Fibroblast of pulmonary artery (primary cell): ENCODE results near the gene CHN2.

Source experiments
- DNase-seq: peaks from one replicate; pipeline ENCODE4 v3.0.0-alpha.2; 2010; ENCODE audit warnings: low read depth
- H3K4me3 ChIP-seq: replicated peaks from 2 replicates; pipeline ENCODE4 v1.5.1; 2011; ENCODE audit warnings: low read depth, mild to moderate bottlenecking, control low read depth, low read length, moderate library complexity
- CTCF ChIP-seq: IDR thresholded peaks from 2 replicates; pipeline ENCODE4 v1.5.1; 2011; ENCODE audit warnings: mild to moderate bottlenecking, control low read depth, low read length, inconsistent platforms; ENCODE audit errors: missing control alignments

The CHN2 gene

GRCh38 chr7:29194594-29195427 lies at the start of gene CHN2:
TSS of gene CHN2 (plus strand) at chr7:29194775.
- peak; percentile 21 for DNase-seq
- TF ChIP-seq CTCF = no peak
- peak within 1 kb of the TSS; percentile 49 for H3K4me3 ChIP-seq

- DNase-seq = no peak
- TF ChIP-seq CTCF = no peak
- H3K4me3 ChIP-seq = no peak overlapping the region
These were observed 49.0 kb upstream of the CHN2 start for GRCh38 chr7:29145553-29146056.

DNA sequence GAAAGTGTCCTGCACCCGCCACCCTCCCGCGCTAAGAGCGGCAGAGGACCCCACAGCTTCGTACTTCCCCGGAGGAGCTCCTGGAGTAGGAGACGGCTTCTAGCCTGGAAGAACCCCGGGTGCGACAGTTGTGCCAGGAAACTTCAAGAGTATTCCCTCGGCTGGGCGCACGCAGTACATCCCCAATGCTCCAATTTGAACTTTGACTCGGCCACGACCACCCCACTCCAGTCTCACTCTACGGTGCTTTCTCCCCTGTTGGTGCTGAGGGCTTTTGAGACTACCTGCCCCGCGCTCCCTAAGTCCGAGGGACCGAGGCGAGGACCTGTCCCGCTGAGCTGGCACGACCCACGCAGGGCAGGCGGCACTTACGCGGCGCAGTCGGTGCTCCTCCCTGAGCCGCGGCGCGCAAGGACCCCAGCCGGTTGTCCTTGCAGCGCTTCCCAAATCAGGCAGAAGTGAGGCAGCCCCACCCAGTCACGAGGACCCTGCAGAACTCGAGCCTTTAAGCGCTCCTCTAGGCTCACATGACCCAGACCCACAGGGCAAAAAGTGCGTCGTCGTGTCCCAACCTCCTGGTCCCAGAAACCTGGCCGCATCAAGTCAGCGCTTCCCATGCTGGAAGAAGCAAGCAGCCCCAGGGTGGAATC lies 48.4 kb upstream of the CHN2 start, which contains the start of gene CPVL:
Gene CPVL, minus strand, starts transcription at position 481 of the 650 bp plus-strand sequence. CDS start 25,476 bp downstream, outside the sequence.
- no peak for TF ChIP-seq CTCF
- no peak for DNase-seq
- H3K4me3 ChIP-seq = no peak within 1 kb of the TSS

GRCh38 chr7:29146888-29147609 lies 47.5 kb upstream of the CHN2 start:
- no peak for DNase-seq
- no peak overlapping the region for H3K4me3 ChIP-seq
- no peak for TF ChIP-seq CTCF

GRCh38 chr7:29147821-29148220 lies 46.8 kb upstream of the CHN2 start:
- TF ChIP-seq CTCF = no peak
- no peak overlapping the region for H3K4me3 ChIP-seq
- no peak for DNase-seq

GRCh38 chr7:29149036-29149435 lies 45.5 kb upstream of the CHN2 start:
- no peak for TF ChIP-seq CTCF
- no peak for DNase-seq
- H3K4me3 ChIP-seq = no peak overlapping the region
